Keratinocyte (primary cell): ENCODE data around the gene FOXL2NB.

Experiments
- CTCF ChIP-seq, 3 experiments: IDR thresholded peaks in 1 of 3; conservative IDR thresholded peaks in 1 of 3; optimal IDR thresholded peaks in 1 of 3; 2 replicates in 2 of 3; 3 replicates in 1 of 3; pipeline versions ENCODE3 to v1.5.1; 2011; ENCODE audit warnings: low read length in 3 of 3, mild to moderate bottlenecking in 3 of 3, moderate library complexity in 2 of 3, control low read depth in 1 of 3, inconsistent platforms in 1 of 3; ENCODE audit not compliant: insufficient read depth in 2 of 3; ENCODE audit errors: extremely low read depth in 1 of 3
- EZH2 ChIP-seq: IDR thresholded peaks from one replicate; pipeline ENCODE4 v1.6.1; 2012; ENCODE audit warnings: inconsistent platforms, mild to moderate bottlenecking, low read length, moderate library complexity

GRCh38 chr3:138987181-138987580 lies 40.2 kb downstream of the FOXL2NB start:
- TF ChIP-seq CTCF (optimal IDR thresholded peaks at IDR 0.05 in 1 of 3, IDR thresholded peaks at IDR 0.05 in 1 of 3, conservative IDR thresholded peaks at IDR 0.05 in 1 of 3; ENCODE audit: extremely low read depth in 1 of 3, insufficient read depth in 2 of 3, low read length in 3 of 3) (no peak), EZH2 (no peak)
